SJCRH30 (cell line): ENCODE measurements around the gene DOC2A. TPM values are rescaled to one million over a fixed set of nuclear protein-coding genes. Genes with fewer than 3 reads are reported as not detected.
"Not testable (repeated sequence)": the region's sequence is repeated elsewhere in the genome, so short reads cannot be mapped to it uniquely, and the experiment has no call there.

Experiments used
- DNase-seq, 2 experiments: peaks; one replicate each; pipeline ENCODE4 v3.0.0-alpha.2; 2015 to 2020
- H3K27ac ChIP-seq: fragments of 250-450 bp; sonication (Bioruptor Pico); 2 replicates; pipeline ENCODE4 v1.5.1; 2020; ENCODE audit warnings: mild to moderate bottlenecking, moderate library complexity
- H3K27me3 ChIP-seq: fragments of 250-450 bp; sonication (Bioruptor Pico); 2 replicates; pipeline ENCODE4 v1.5.1; 2020; ENCODE audit warnings: mild to moderate bottlenecking, moderate library complexity
- H3K36me3 ChIP-seq: fragments of 250-450 bp; sonication (Bioruptor Pico); 2 replicates; pipeline ENCODE4 v1.5.1; 2020; ENCODE audit warnings: mild to moderate bottlenecking, moderate library complexity
- H3K4me1 ChIP-seq: fragments of 250-450 bp; sonication (Bioruptor Pico); 2 replicates; pipeline ENCODE4 v1.5.1; 2020; ENCODE audit warnings: mild to moderate bottlenecking, moderate library complexity
- H3K4me3 ChIP-seq: fragments of 250-450 bp; sonication (Bioruptor Pico); 2 replicates; pipeline ENCODE4 v1.5.1; 2020; ENCODE audit warnings: mild to moderate bottlenecking, moderate library complexity
- H3K9me3 ChIP-seq: fragments of 250-450 bp; sonication (Bioruptor Pico); replicated peaks from 2 replicates; pipeline ENCODE4 v1.5.1; 2020; ENCODE audit warnings: mild to moderate bottlenecking, moderate library complexity
- total RNA-seq: library from RNA; depleted of rRNA; stranded (reverse); fragments of >200 nt; shearing (Covaris generic); gene quantifications from 2 replicates; pipeline ENCODE4 v1.2.3, GENCODE V29; 2014; rRNA removed

The DOC2A gene
- total RNA-seq: not detected in 2 replicates

- Histone ChIP-seq H3K9me3 (no peaks in the 10 kb centered on the region), H3K27me3 (peaks cover 11% of the 10 kb centered on the region; the same call in 1 of the 2 replicates), H3K36me3 (no peaks in the 10 kb centered on the region), H3K4me1 (no peaks in the 10 kb centered on the region), H3K4me3 (no peak within 1 kb of the TSS), H3K27ac (no peak within 1 kb of the TSS)
- DNase-seq: no peak
These were observed at the start of gene DOC2A for GRCh38 chr16:30010844-30011713. TSS of gene DOC2A (minus strand) at chr16:30011027. CDS start at chr16:30010222, 805 bp downstream.

- Histone ChIP-seq H3K9me3 (no peaks in the 10 kb centered on the region), H3K4me1 (peaks cover 25% of the 10 kb centered on the region), H3K36me3 (no peaks in the 10 kb centered on the region), H3K27me3 (no peaks in the 10 kb centered on the region), H3K27ac (peak overlapping the region; percentile 14; the same call in 1 of the 2 replicates), H3K4me3 (no peak overlapping the region)
- DNase-seq: no peak
These were observed 49.5 kb upstream of the DOC2A start for GRCh38 chr16:30060346-30060745.

- H3K9me3 ChIP-seq: no peaks in the 10 kb centered on the region
- no peaks in the 10 kb centered on the region for H3K36me3 ChIP-seq
- H3K27ac ChIP-seq: no peak overlapping the region
- H3K4me3 ChIP-seq: no peak overlapping the region
- no peaks in the 10 kb centered on the region for H3K27me3 ChIP-seq
- DNase-seq: no peak
- H3K4me1 ChIP-seq: no peaks in the 10 kb centered on the region
These were observed 44.2 kb upstream of the DOC2A start for GRCh38 chr16:30054959-30055553.

DNA sequence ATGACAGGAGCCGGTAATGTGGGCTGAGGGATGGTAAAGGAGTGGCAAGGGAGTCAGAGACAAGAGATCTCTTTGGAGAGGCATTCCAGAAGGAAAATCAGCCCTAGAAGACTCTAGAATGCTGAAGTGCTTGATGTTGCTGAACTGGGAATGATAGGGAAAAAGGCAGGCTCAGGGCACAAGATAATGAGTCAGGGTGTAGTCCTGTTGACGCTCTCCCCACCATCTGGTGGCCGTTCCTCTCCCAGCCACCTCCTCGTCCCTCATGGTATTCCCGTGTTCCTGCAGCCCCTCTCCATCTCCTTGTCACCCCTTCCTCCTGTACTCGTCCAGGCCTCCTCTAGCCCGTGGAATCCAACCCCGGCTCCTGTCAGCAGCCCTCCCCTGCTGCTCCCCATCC is 43.6 kb upstream of the DOC2A start:
- no peaks in the 10 kb centered on the region for H3K9me3 ChIP-seq
- H3K27me3 ChIP-seq: no peaks in the 10 kb centered on the region
- DNase-seq: no peak
- no peak overlapping the region for H3K4me3 ChIP-seq
- H3K27ac ChIP-seq: no peak overlapping the region
- H3K36me3 ChIP-seq: no peaks in the 10 kb centered on the region
- H3K4me1 ChIP-seq: no peaks in the 10 kb centered on the region

DNA sequence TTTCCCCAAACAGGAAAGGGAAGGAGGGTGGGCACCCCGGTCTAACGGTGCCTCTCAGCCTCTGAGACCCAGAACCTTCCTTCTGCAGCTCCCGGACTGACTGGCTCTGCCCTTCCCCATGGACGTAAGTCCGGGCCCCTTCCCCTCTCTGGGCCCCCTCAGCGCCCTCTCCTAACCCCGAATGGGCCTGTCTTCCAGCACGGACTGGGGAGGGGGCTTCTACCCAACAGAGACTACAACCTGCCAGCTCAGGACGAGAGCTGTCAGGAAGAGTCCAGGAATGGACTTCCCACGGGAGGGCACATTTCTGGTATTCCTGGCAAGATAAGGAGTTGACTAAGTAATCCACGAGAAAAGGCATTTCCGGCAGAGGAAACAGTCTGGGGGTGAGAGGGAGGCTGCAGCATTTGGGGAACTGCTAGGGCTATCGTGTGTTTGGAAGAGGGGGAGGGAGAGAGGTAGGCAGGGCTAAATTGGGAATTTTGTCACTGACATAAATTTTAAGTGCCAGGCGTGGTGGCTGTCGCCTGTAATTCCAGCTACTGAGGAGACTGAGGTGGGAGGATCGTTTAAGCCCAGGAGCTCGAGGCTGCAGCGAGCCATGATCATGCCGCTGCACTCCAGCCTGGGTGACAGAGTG is 42.7 kb upstream of the DOC2A start:
- Histone ChIP-seq H3K27ac (no peak overlapping the region; the same call in 1 of the 2 replicates), H3K4me1 (no peaks in the 10 kb centered on the region), H3K27me3 (no peaks in the 10 kb centered on the region), H3K36me3 (no peaks in the 10 kb centered on the region), H3K4me3 (peak overlapping the region; percentile 77), H3K9me3 (no peaks in the 10 kb centered on the region)
- peak; percentile 37 to 50 for DNase-seq

DNA sequence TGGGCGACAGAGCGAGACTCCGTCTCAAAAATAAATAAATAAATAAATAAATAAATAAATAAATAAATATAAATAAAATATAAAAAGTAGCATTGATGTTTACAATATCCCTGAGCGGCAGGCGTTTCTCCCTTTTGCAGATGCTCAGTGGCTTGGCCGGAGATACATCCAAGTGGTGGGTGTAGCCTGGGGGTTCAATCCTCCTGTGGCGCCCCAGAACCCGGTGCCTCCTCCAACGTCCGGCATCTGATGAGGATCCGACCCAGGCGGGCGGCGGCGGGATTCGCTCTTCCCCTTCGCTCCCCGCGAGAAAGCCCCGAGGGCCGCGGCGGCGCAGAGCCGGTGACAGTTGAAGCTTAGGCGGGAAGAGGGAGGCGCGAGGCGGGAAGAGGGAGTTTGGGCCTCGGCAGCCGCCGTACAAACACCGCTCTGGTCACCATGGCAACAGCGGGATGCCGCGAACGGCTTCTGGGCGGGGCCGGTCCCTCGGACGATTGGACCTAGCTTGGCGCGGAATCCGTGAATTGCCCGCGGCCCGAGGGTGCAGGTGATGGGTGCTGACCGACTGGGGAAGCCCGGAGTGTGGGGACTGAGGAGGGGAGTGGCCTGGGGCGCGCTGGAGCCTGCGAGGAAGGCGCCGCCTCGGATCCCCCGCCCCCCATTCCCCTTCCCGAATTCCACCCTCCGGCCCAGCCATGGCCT is 42.0 kb upstream of the DOC2A start:
- DNase-seq: peak; percentile 91 to 92
- Histone ChIP-seq H3K36me3 (no peaks in the 10 kb centered on the region), H3K4me3 (peak overlapping the region; percentile 77), H3K4me1 (no peaks in the 10 kb centered on the region), H3K27ac (peak overlapping the region; percentile 56), H3K27me3 (no peaks in the 10 kb centered on the region), H3K9me3 (no peaks in the 10 kb centered on the region)

DNA sequence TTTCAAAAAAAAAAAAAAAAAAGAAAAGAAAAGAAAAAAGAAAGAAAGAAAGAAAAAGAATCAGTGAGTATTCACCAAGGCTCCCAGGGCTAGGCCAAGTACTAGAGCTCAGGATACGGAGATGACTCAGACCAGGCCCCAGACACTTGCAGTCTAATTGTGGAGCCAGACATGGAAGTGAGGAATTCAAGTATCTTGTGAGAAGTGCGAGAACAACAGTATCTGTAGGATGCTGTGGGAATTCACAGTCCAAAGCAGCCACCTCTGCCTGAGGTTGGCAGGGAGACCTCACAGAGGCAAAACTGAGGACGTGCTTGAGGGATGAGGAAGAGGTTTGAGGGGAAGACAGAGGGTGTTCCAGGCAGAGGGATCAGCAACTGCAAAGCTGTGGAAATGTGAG is 40.7 kb upstream of the DOC2A start:
- Histone ChIP-seq H3K36me3 (no peaks in the 10 kb centered on the region), H3K4me3 (no peak overlapping the region), H3K9me3 (no peaks in the 10 kb centered on the region), H3K27ac (no peak overlapping the region), H3K27me3 (no peaks in the 10 kb centered on the region), H3K4me1 (no peaks in the 10 kb centered on the region)
- no peak for DNase-seq

- H3K27ac ChIP-seq: no peak overlapping the region
- H3K36me3 ChIP-seq: no peaks in the 10 kb centered on the region
- no peak for DNase-seq
- no peaks in the 10 kb centered on the region for H3K27me3 ChIP-seq
- H3K4me3 ChIP-seq: no peak overlapping the region
- H3K9me3 ChIP-seq: no peaks in the 10 kb centered on the region
- no peaks in the 10 kb centered on the region for H3K4me1 ChIP-seq
These were observed 39.0 kb upstream of the DOC2A start for GRCh38 chr16:30049871-30050270.

GRCh38 chr16:30046588-30046987 is 35.8 kb upstream of the DOC2A start:
- no peak for DNase-seq
- H3K36me3 ChIP-seq: no peaks in the 10 kb centered on the region
- H3K4me3 ChIP-seq: no peak overlapping the region
- H3K4me1 ChIP-seq: no peaks in the 10 kb centered on the region
- no peak overlapping the region for H3K27ac ChIP-seq
- no peaks in the 10 kb centered on the region; the same call in none of the 2 replicates for H3K27me3 ChIP-seq
- H3K9me3 ChIP-seq: no peaks in the 10 kb centered on the region

DNA sequence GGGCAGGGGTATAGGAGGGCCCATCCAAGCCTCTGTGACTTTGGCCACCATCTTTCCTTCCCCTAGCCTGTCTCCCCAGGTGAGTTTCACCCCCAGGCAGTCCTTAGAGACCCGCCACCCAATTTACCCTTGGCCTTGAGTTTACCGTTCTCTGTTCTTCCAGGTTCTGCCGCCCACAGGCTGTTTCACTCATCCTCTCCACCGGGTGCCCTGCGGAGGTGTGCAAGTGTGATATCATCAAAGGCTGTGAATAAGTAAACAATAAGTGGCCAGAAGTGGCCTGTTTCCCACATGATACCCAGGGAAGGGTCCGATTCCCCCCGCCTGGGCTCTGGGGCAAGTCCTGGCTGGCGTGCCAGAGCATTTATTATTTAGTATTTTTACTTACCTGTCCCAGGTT is 35.4 kb upstream of the DOC2A start:
- no peaks in the 10 kb centered on the region for H3K36me3 ChIP-seq
- no peaks in the 10 kb centered on the region for H3K4me1 ChIP-seq
- no peaks in the 10 kb centered on the region; the same call in none of the 2 replicates for H3K27me3 ChIP-seq
- H3K27ac ChIP-seq: no peak overlapping the region
- DNase-seq: no peak
- no peak overlapping the region for H3K4me3 ChIP-seq
- no peaks in the 10 kb centered on the region for H3K9me3 ChIP-seq

DNA sequence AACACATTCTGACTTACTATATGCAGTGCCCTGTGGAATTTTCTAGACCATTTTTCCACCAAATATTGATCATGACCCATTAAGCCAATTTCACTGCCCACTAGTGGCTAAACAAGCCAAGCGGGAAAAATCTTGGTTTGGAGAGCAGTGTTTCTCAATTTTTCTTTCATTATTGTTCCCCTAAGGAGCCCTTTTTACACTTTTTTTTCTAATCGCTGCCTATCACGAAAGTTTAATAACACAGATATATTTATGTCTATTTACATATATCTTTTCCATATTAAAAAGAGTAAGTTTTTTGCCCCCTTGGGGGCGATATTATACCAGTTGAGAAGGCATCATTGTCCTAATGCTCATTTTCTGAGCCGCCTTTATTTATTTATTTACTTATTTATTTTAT is 31.0 kb upstream of the DOC2A start:
- Histone ChIP-seq H3K27ac (no peak overlapping the region), H3K9me3 (no peaks in the 10 kb centered on the region), H3K36me3 (no peaks in the 10 kb centered on the region), H3K4me3 (no peak overlapping the region), H3K4me1 (no peaks in the 10 kb centered on the region), H3K27me3 (no peaks in the 10 kb centered on the region; the same call in none of the 2 replicates)
- DNase-seq: peak in 1 of 2 experiments; percentile 47

GRCh38 chr16:30040690-30041089 is 29.9 kb upstream of the DOC2A start:
- not testable (repeated sequence) for H3K4me1 ChIP-seq, H3K27ac ChIP-seq, H3K27me3 ChIP-seq, H3K4me3 ChIP-seq, H3K9me3 ChIP-seq, DNase-seq, H3K36me3 ChIP-seq

GRCh38 chr16:30040221-30040620 is 29.4 kb upstream of the DOC2A start:
- H3K4me1 ChIP-seq: no peaks in the 10 kb centered on the region
- no peak overlapping the region for H3K27ac ChIP-seq

DNA sequence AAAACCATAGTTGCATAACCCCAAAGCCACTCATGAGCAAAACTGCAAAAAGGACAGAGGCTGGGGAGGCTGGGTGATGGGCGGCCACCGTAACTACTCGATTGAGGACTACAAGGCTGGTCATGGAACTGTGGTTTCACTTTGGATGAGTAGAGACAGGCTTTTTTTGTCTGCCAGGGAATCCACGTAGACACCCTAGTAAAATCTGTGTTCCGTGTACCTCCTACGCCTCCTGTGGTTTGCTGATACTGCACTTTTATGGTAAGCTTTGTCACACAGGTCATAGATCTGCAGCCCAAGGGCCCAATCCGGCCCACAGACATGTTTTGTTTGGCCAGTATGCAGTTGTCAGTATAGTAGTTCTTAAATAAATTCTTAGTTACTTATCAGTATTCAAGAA is 22.4 kb upstream of the DOC2A start:
- peaks cover 6% of the 10 kb centered on the region; the same call in 1 of the 2 replicates for H3K27me3 ChIP-seq
- DNase-seq: no peak
- no peak overlapping the region for H3K27ac ChIP-seq
- H3K36me3 ChIP-seq: no peaks in the 10 kb centered on the region
- H3K4me3 ChIP-seq: no peak overlapping the region
- H3K4me1 ChIP-seq: peaks cover 9% of the 10 kb centered on the region
- no peaks in the 10 kb centered on the region for H3K9me3 ChIP-seq

More at GRCh38 chr16:30040221-30040620, 29.4 kb upstream of the DOC2A start:
- Histone ChIP-seq H3K36me3 (no peaks in the 10 kb centered on the region), H3K27me3 (no peaks in the 10 kb centered on the region; the same call in none of the 2 replicates), H3K9me3 (no peaks in the 10 kb centered on the region), H3K4me3 (no peak overlapping the region)
- DNase-seq: no peak
